HepG2 (cell line): ENCODE results near the gene LOC128125822.

ENCODE experiments used
- DMAP1 ChIP-seq: IDR thresholded peaks from 2 replicates; pipeline ENCODE4 v1.6.1; 2016
- E2F2 ChIP-seq: sonication (generic); formaldehyde crosslinking; IDR thresholded peaks from 2 replicates; pipeline ENCODE4 v1.4.0; 2020; ENCODE audit warnings: missing genetic modification reagents, borderline replicate concordance
- GABPA ChIP-seq, 2 experiments: IDR thresholded peaks; 2 replicates each; pipeline ENCODE4 v1.6.1; 2011 to 2016; ENCODE audit warnings: low read depth in 2 of 2, low read length in 1 of 2, missing biosample characterization in 1 of 2, missing genetic modification characterization in 1 of 2
- JUN ChIP-seq: sonication (generic); formaldehyde crosslinking; IDR thresholded peaks from 2 replicates; pipeline ENCODE4 v1.4.0; 2020; ENCODE audit warnings: mild to moderate bottlenecking, missing genetic modification reagents
- SIN3A ChIP-seq: IDR thresholded peaks from 2 replicates; pipeline ENCODE4 v1.6.1; 2011; ENCODE audit warnings: low read depth, mild to moderate bottlenecking, control low read depth, low read length, borderline replicate concordance
- SNAPC2 ChIP-seq: sonication (generic); formaldehyde crosslinking; IDR thresholded peaks from 2 replicates; pipeline ENCODE4 v1.8.1; 2022; ENCODE audit warnings: mild to moderate bottlenecking, missing genetic modification reagents
- TCF7 ChIP-seq: sonication (generic); IDR thresholded peaks from 2 replicates; pipeline ENCODE4 v1.6.1; 2016; ENCODE audit warnings: antibody characterized with exemption, low read depth
- TMF1 ChIP-seq: sonication (generic); formaldehyde crosslinking; IDR thresholded peaks from 2 replicates; pipeline ENCODE4 v1.8.1; 2022; ENCODE audit warnings: low read depth, missing genetic modification reagents
- XBP1 ChIP-seq: sonication (generic); formaldehyde crosslinking; IDR thresholded peaks from 2 replicates; pipeline ENCODE4 v1.5.0; 2020; ENCODE audit warnings: missing genetic modification reagents
- ZBED4 ChIP-seq: sonication (generic); formaldehyde crosslinking; IDR thresholded peaks from 2 replicates; pipeline ENCODE4 v1.4.0; 2020; ENCODE audit warnings: missing genetic modification reagents, borderline replicate concordance
- ZFP36L1 ChIP-seq: sonication (generic); formaldehyde crosslinking; IDR thresholded peaks from 2 replicates; pipeline ENCODE4 v1.8.0; 2022; ENCODE audit warnings: mild to moderate bottlenecking, missing genetic modification reagents, moderate library complexity
- ZNF276 ChIP-seq: sonication (generic); formaldehyde crosslinking; IDR thresholded peaks from 2 replicates; pipeline ENCODE4 v1.4.0; 2020; ENCODE audit warnings: mild to moderate bottlenecking, low read depth, missing genetic modification reagents
- ZNF296 ChIP-seq: sonication (generic); formaldehyde crosslinking; conservative IDR thresholded peaks from 2 replicates; pipeline ENCODE4 v1.5.0; 2020; ENCODE audit warnings: mild to moderate bottlenecking, missing genetic modification reagents
- ZNF326 ChIP-seq: sonication (generic); formaldehyde crosslinking; IDR thresholded peaks from 2 replicates; pipeline ENCODE4 v1.4.0; 2020; ENCODE audit warnings: missing genetic modification reagents, borderline replicate concordance
- ZNF670 ChIP-seq: sonication (generic); formaldehyde crosslinking; IDR thresholded peaks from 2 replicates; pipeline ENCODE4 v1.8.0; 2022; ENCODE audit warnings: mild to moderate bottlenecking, missing genetic modification reagents, borderline replicate concordance
- ZNF782 ChIP-seq: sonication (generic); formaldehyde crosslinking; IDR thresholded peaks from 2 replicates; pipeline ENCODE4 v1.4.0; 2020; ENCODE audit warnings: missing genetic modification reagents, mild to moderate bottlenecking, borderline replicate concordance
- ZNF784 ChIP-seq: sonication (generic); formaldehyde crosslinking; IDR thresholded peaks from 2 replicates; pipeline ENCODE4 v1.5.1; 2020; ENCODE audit warnings: missing genetic modification reagents, mild to moderate bottlenecking, borderline replicate concordance
- ZSCAN25 ChIP-seq: sonication (generic); formaldehyde crosslinking; IDR thresholded peaks from 2 replicates; pipeline ENCODE4 v1.8.0; 2022; ENCODE audit warnings: mild to moderate bottlenecking, missing genetic modification reagents
- ZSCAN5A ChIP-seq: sonication (generic); formaldehyde crosslinking; IDR thresholded peaks from 2 replicates; pipeline ENCODE4 v1.8.0; 2022; ENCODE audit warnings: mild to moderate bottlenecking, missing genetic modification reagents, borderline replicate concordance

Gene LOC128125822

GRCh38 chr6:63573076-63573898, 1.0 kb downstream of the LOC128125822 start (continued):
- TF ChIP-seq SIN3A (peak; percentile 82; the same call in 1 of the 2 replicates), TCF7 (no peak), ZBED4 (CRISPR knock-in tag) (peak; percentile 95), ZNF782 (CRISPR knock-in tag) (peak; percentile 68; the same call in 1 of the 2 replicates), TMF1 (CRISPR knock-in tag) (peak; percentile 94), E2F2 (CRISPR knock-in tag) (no peak), ZNF326 (CRISPR knock-in tag) (peak; percentile 76; the same call in 1 of the 2 replicates), ZNF276 (CRISPR knock-in tag) (no peak), DMAP1 (peak; percentile 45), ZFP36L1 (no peak), JUN (CRISPR knock-in tag) (no peak), ZNF296 (no peak), ZNF784 (CRISPR knock-in tag) (no peak; the same call in 1 of the 2 replicates), SNAPC2 (CRISPR knock-in tag) (peak; percentile 55; the same call in 1 of the 2 replicates), ZNF670 (no peak; the same call in 1 of the 2 replicates), ZSCAN25 (peak; percentile 98), XBP1 (no peak), ZSCAN5A (no peak; the same call in 1 of the 2 replicates), GABPA (IDR thresholded peaks at IDR 0.05; ENCODE audit: low read depth, low read length) (no peak), GABPA (CRISPR knock-in tag; IDR thresholded peaks at IDR 0.05; ENCODE audit: low read depth) (peak; percentile 62)
